Measurements from ENCODE around the gene EPM2AIP1. TPM values are rescaled to one million over a fixed set of nuclear protein-coding genes. Genes with fewer than 3 reads are reported as not detected.
A peak's percentile ranks its signal among the peaks of the same experiment; 100 is the strongest.

EPM2AIP1 gene
- total RNA-seq, 2 experiments from 2014 or later: 9.4 to 11.8 TPM

- Mint-ChIP-seq H3K27me3 (no peaks in the 10 kb centered on the region), H3K9me3 (ENCODE audit: low read depth) (no peaks in the 10 kb centered on the region), H3K4me3 (no peak overlapping the region), H3K27ac (no peak overlapping the region), H3K36me3 (ENCODE audit: low read depth) (peaks cover 67% of the 10 kb centered on the region), H3K4me1 (peaks cover 4% of the 10 kb centered on the region)
- POLR2A ChIA-PET: interaction anchor here (0.6 to 0.9 kb wide), 2 partner anchors 8 to 59 kb away, joined by 3 to 5 read pairs; no protein-coding TSS in a partner anchor
- intact Hi-C loops (cut with DNase I, micrococcal nuclease): no loop called here
- DNase-seq (no peak), ATAC-seq (no peak)
- CTCF ChIA-PET: interaction anchor here (1.1 to 1.2 kb wide), 2 partner anchors 10 to 189 kb away, joined by 3 read pairs; no protein-coding TSS in a partner anchor
Measured at GRCh38 chr3:37028329-37028728, 35.4 kb upstream of the EPM2AIP1 start.

GRCh38 chr3:37026851-37027250 is 33.9 kb upstream of the EPM2AIP1 start:
- ATAC-seq (no peak), DNase-seq (no peak)
- ChIA-PET CTCF (interaction anchor here (1.1 to 1.2 kb wide), 2 partner anchors 11 to 18 kb away, joined by 3 to 4 read pairs; no protein-coding TSS in a partner anchor), POLR2A (no interaction called here)
- Mint-ChIP-seq H3K9me3 (ENCODE audit: low read depth) (no peaks in the 10 kb centered on the region), H3K4me3 (no peak overlapping the region), H3K27ac (no peak overlapping the region), H3K36me3 (ENCODE audit: low read depth) (peaks cover 65% of the 10 kb centered on the region), H3K27me3 (no peaks in the 10 kb centered on the region), H3K4me1 (peaks cover 4% of the 10 kb centered on the region)
- intact Hi-C loops (cut with DNase I, micrococcal nuclease): no loop called here

GRCh38 chr3:37025561-37026335 is 32.8 kb upstream of the EPM2AIP1 start:
- no peak overlapping the region for H3K4me3 Mint-ChIP-seq
- no peak overlapping the region for H3K27ac Mint-ChIP-seq
- H3K4me1 Mint-ChIP-seq: peaks cover 4% of the 10 kb centered on the region
- DNase-seq (no peak), ATAC-seq (no peak)
- intact Hi-C loops (cut with DNase I, micrococcal nuclease): loop anchor here in 1 of 2 experiments (2.0 kb wide), 1 partner anchor 187 kb away; no protein-coding TSS in a partner anchor
- H3K27me3 Mint-ChIP-seq: no peaks in the 10 kb centered on the region
- CTCF ChIA-PET: interaction anchor here (1.1 to 2.3 kb wide), 8 partner anchors 10 to 194 kb away, joined by 3 to 7 read pairs (median 4); no protein-coding TSS in a partner anchor
- POLR2A ChIA-PET: no interaction called here
- peaks cover 67% of the 10 kb centered on the region for H3K36me3 Mint-ChIP-seq (ENCODE audit: low read depth)
- H3K9me3 Mint-ChIP-seq (ENCODE audit: low read depth): no peaks in the 10 kb centered on the region

- peaks cover 4% of the 10 kb centered on the region for H3K4me1 Mint-ChIP-seq
- ChIA-PET POLR2A (no interaction called here), CTCF (interaction anchor here (0.6 to 2.3 kb wide), 12 partner anchors 10 to 231 kb away, joined by 3 to 9 read pairs (median 4); partner anchors contain the start of genes EPM2AIP1 and MLH1)
- H3K9me3 Mint-ChIP-seq (ENCODE audit: low read depth): no peaks in the 10 kb centered on the region
- H3K36me3 Mint-ChIP-seq (ENCODE audit: low read depth): peaks cover 73% of the 10 kb centered on the region
- peak overlapping the region; percentile 2 for H3K27ac Mint-ChIP-seq
- no peaks in the 10 kb centered on the region for H3K27me3 Mint-ChIP-seq
- intact Hi-C loops (cut with DNase I, micrococcal nuclease): loop anchor here (1.0 to 2.0 kb wide), 2 partner anchors 188 kb away; no protein-coding TSS in a partner anchor
- DNase-seq: no peak
- H3K4me3 Mint-ChIP-seq: no peak overlapping the region
- ATAC-seq: no peak
Measured at GRCh38 chr3:37024820-37025405, 32.0 kb upstream of the EPM2AIP1 start.

- ChIA-PET CTCF (interaction anchor here (0.5 to 2.3 kb wide), 14 partner anchors 9 to 231 kb away, joined by 3 to 9 read pairs (median 3); partner anchors contain the start of genes EPM2AIP1 and MLH1), POLR2A (no interaction called here)
- intact Hi-C loops (cut with DNase I, micrococcal nuclease): loop anchor here (1.0 to 2.0 kb wide), 2 partner anchors 189 kb away; no protein-coding TSS in a partner anchor
- ATAC-seq: peak; percentile 42
- no peak for DNase-seq
- H3K27ac Mint-ChIP-seq: no peak overlapping the region
- H3K9me3 Mint-ChIP-seq (ENCODE audit: low read depth): no peaks in the 10 kb centered on the region
- peaks cover 76% of the 10 kb centered on the region for H3K36me3 Mint-ChIP-seq (ENCODE audit: low read depth)
- H3K4me3 Mint-ChIP-seq: no peak overlapping the region
- no peaks in the 10 kb centered on the region for H3K27me3 Mint-ChIP-seq
- peaks cover 4% of the 10 kb centered on the region for H3K4me1 Mint-ChIP-seq
Measured at GRCh38 chr3:37024092-37024491, 31.2 kb upstream of the EPM2AIP1 start.

- ChIA-PET CTCF (no interaction called here), POLR2A (no interaction called here)
- intact Hi-C loops (cut with DNase I, micrococcal nuclease): no loop called here
- no peaks in the 10 kb centered on the region for H3K9me3 Mint-ChIP-seq (ENCODE audit: low read depth)
- peaks cover 62% of the 10 kb centered on the region for H3K36me3 Mint-ChIP-seq (ENCODE audit: low read depth)
- ATAC-seq (no peak), DNase-seq (no peak)
- H3K27ac Mint-ChIP-seq: no peak overlapping the region
- no peaks in the 10 kb centered on the region for H3K27me3 Mint-ChIP-seq
- H3K4me3 Mint-ChIP-seq: no peak overlapping the region
- H3K4me1 Mint-ChIP-seq: no peaks in the 10 kb centered on the region
Measured at GRCh38 chr3:37017683-37018082, 24.8 kb upstream of the EPM2AIP1 start.

GRCh38 chr3:37016903-37017302 is 24.0 kb upstream of the EPM2AIP1 start:
- H3K36me3 Mint-ChIP-seq (ENCODE audit: low read depth): peaks cover 61% of the 10 kb centered on the region
- no peaks in the 10 kb centered on the region for H3K27me3 Mint-ChIP-seq
- H3K27ac Mint-ChIP-seq: no peak overlapping the region
- ATAC-seq (no peak), DNase-seq (no peak)
- CTCF ChIA-PET: no interaction called here
- H3K4me3 Mint-ChIP-seq: no peak overlapping the region
- no peaks in the 10 kb centered on the region for H3K4me1 Mint-ChIP-seq
- POLR2A ChIA-PET: no interaction called here
- intact Hi-C loops (cut with DNase I, micrococcal nuclease): no loop called here
- no peaks in the 10 kb centered on the region for H3K9me3 Mint-ChIP-seq (ENCODE audit: low read depth)

GRCh38 chr3:37015642-37016041 is 22.7 kb upstream of the EPM2AIP1 start:
- no peak overlapping the region for H3K4me3 Mint-ChIP-seq
- DNase-seq: no peak
- H3K27me3 Mint-ChIP-seq: no peaks in the 10 kb centered on the region
- H3K36me3 Mint-ChIP-seq (ENCODE audit: low read depth): peaks cover 59% of the 10 kb centered on the region
- ChIA-PET POLR2A (no interaction called here), CTCF (interaction anchor here (1.0 kb wide), 1 partner anchor 9 kb away, joined by 3 read pairs; no protein-coding TSS in a partner anchor)
- intact Hi-C loops (cut with DNase I, micrococcal nuclease): no loop called here
- no peaks in the 10 kb centered on the region for H3K4me1 Mint-ChIP-seq
- no peak overlapping the region for H3K27ac Mint-ChIP-seq
- no peak for ATAC-seq
- H3K9me3 Mint-ChIP-seq (ENCODE audit: low read depth): no peaks in the 10 kb centered on the region

GRCh38 chr3:37014620-37015019 is 21.7 kb upstream of the EPM2AIP1 start:
- Mint-ChIP-seq H3K27me3 (no peaks in the 10 kb centered on the region), H3K9me3 (ENCODE audit: low read depth) (no peaks in the 10 kb centered on the region), H3K4me1 (no peaks in the 10 kb centered on the region), H3K4me3 (no peak overlapping the region), H3K27ac (no peak overlapping the region), H3K36me3 (ENCODE audit: low read depth) (peaks cover 51% of the 10 kb centered on the region)
- intact Hi-C loops (cut with DNase I, micrococcal nuclease): no loop called here
- POLR2A ChIA-PET: no interaction called here
- DNase-seq (no peak), ATAC-seq (no peak)
- CTCF ChIA-PET: no interaction called here

GRCh38 chr3:36993326-36994283 is 674 bp upstream of the EPM2AIP1 start, which contains the start of gene MLH1:
MLH1 (plus strand) TSS chr3:36993518; CDS start chr3:36993548, 30 bp downstream.
- no peak within 1 kb of the TSS for H3K27ac Mint-ChIP-seq
- no peak within 1 kb of the TSS for H3K4me3 Mint-ChIP-seq
- ChIA-PET POLR2A (interaction anchor here (0.6 to 1.5 kb wide), 6 partner anchors 15 to 431 kb away, joined by 3 to 9 read pairs (median 4); partner anchors contain the start of gene TRANK1), CTCF (interaction anchor here (0.7 to 3.0 kb wide), 6 partner anchors 31 to 1528 kb away, joined by 3 to 16 read pairs (median 3); partner anchors contain the start of gene TRANK1)
- intact Hi-C loops (cut with DNase I, micrococcal nuclease): loop anchor here (1.0 to 10.0 kb wide), 7 partner anchors 49 to 221 kb away; partner anchors contain the start of genes LRRFIP2 (in 1 of the 2) and TRANK1 (in 1 of the 2)
- H3K36me3 Mint-ChIP-seq (ENCODE audit: low read depth): peaks cover 40% of the 10 kb centered on the region
- ATAC-seq: peak; percentile 90
- H3K27me3 Mint-ChIP-seq: no peaks in the 10 kb centered on the region
- peaks cover 2% of the 10 kb centered on the region for H3K9me3 Mint-ChIP-seq (ENCODE audit: low read depth)
- DNase-seq: peak; percentile 98
- peaks cover 43% of the 10 kb centered on the region for H3K4me1 Mint-ChIP-seq
